Activated CD8-positive, alpha-beta T cell treated with anti-CD3 and anti-CD28 coated beads, Interleukin-2, amount 10 ng/mL, durations not matched to agents 7 days and 5 days (primary cell): Measurements from ENCODE around the gene MIS18A. TPM values are rescaled to one million over a fixed set of nuclear protein-coding genes. Genes with fewer than 3 reads are reported as not detected.

Experiments used
- ATAC-seq: fragments of 150-1000 bp; cut with Tn5 transposase; one replicate; pipeline ENCODE4 v1.10.0; 2021; ENCODE audit warnings: moderate library complexity
- CTCF ChIA-PET: fragments of 350-600 bp; sonication (Branson Sonifier 250); formaldehyde crosslinking; loops from one replicate; lab custom pipeline; 2021; ENCODE audit warnings: antibody characterized with exemption; lab: Charles Lee
- POLR2A ChIA-PET: fragments of 350-600 bp; sonication (Branson Sonifier 250); formaldehyde crosslinking; loops from one replicate; lab custom pipeline; 2021; ENCODE audit warnings: antibody characterized with exemption; lab: Charles Lee
- DNase-seq: peaks from one replicate; pipeline ENCODE4 v3.0.0-alpha.2; 2020
- H3K27ac Mint-ChIP-seq: one replicate; pipeline ENCODE4 v1.8.0; 2021; ENCODE audit warnings: mild to moderate bottlenecking, mixed read lengths
- H3K27me3 Mint-ChIP-seq: one replicate; pipeline ENCODE4 v1.8.0; 2021; ENCODE audit warnings: low read depth, mixed read lengths
- H3K36me3 Mint-ChIP-seq: one replicate; pipeline ENCODE4 v1.8.0; 2021; ENCODE audit warnings: low read depth, mixed read lengths
- H3K4me1 Mint-ChIP-seq: one replicate; pipeline ENCODE4 v1.8.0; 2021; ENCODE audit warnings: low read depth, mixed read lengths
- H3K4me3 Mint-ChIP-seq: one replicate; pipeline ENCODE4 v1.8.0; 2021; ENCODE audit warnings: mild to moderate bottlenecking, mixed read lengths
- H3K9me3 Mint-ChIP-seq: one replicate; pipeline ENCODE4 v1.8.0; 2022; ENCODE audit warnings: mixed read lengths; ENCODE audit not compliant: insufficient read depth
- total RNA-seq, 2 experiments: library from RNA; stranded (reverse); gene quantifications; one replicate each; pipeline ENCODE4 v1.2.3, GENCODE V29; 2021

MIS18A gene
- total RNA-seq, 2 experiments from 2014 or later, result 27.5 to 29.4 TPM

DNA sequence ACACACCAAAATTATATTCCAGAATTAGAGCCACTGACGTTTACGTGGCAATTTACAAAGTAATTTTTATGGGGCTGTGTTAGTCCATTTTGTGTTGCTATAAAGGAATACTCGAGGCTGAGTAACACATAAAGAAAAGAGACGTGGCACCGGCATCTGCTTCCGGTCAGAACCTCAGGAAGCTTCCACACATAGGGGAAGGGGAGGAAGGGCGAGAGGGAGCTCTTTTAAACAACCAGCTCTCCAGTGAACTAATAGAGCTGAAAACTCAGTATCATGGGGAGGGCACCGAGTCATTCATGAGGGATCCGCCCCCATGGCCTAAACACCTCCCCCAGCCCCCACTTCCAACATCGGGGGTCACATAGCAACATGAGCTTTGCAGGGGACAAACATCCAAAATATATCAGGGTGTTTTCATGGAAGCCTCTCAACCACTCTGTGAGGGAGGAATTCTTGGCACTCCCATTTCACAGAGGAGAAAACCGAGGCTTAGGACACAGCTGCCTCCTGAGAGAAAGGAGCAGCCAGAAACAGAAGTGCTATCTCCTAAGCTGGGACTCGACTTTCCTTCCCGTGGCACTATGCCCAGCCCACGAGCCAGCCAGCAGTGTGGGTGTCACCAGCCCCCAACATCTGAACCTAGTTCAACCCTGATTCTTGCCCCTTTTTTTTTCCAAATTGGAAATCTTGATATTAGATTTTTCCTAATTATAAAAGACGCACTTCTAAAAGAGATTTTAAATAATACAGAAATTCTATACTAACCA lies 29.2 kb downstream of the MIS18A start:
- CTCF ChIA-PET, result interaction anchor here (1.1 kb wide), 1 partner anchor 8 kb away, joined by 5 read pairs; no protein-coding TSS in a partner anchor
- H3K4me1 Mint-ChIP-seq, result no peaks in the 10 kb centered on the region

DNA sequence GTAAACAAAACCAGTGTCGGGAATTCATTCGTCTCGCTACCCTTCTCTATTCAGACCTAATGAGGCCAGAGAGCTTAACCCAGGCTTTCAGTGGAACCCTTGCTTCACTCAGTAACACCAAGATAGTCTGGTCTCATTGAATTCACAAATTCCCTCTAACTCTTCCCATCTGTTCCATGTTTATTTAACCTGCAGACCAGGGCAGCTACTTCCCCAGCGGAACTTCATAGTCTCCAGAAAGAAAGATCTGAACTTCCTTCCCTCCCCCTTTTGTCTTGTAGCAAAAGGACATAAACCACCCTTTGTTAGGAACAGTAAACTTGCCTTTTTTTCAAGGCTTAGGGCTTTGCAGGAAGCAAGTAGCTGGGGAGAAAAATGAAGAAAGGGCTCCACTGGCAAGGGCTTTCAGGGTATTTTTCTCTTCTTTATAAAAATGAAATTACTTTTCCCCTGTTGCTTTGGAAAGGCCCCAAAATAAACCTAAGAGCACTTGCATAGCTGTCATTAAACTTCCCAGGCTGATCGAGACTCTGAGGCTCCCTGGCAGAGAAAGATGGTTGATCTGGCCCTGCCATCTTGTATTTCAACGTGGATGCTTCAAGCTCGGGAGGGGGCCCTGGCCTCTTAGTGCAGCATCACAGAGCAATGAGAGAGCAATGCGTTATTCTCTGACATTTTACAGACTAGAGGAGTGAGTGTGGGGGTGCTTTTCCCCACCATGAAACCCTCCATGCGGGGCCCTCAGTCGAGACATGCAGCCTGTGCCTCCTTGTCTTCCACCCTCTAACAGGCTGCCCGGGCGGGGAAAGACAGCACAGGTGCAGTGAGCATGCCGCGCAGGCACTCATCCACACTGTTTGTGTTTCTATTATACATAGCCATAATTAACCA lies 30.0 kb downstream of the MIS18A start:
- DNase-seq, result no peak
- Mint-ChIP-seq H3K4me1 (no peaks in the 10 kb centered on the region), H3K4me3 (no peak overlapping the region), H3K9me3 (peaks cover 6% of the 10 kb centered on the region), H3K36me3 (no peaks in the 10 kb centered on the region), H3K27me3 (peaks cover 6% of the 10 kb centered on the region), H3K27ac (no peak overlapping the region)
- ATAC-seq, result no peak
- POLR2A ChIA-PET, result no interaction called here
- CTCF ChIA-PET, result interaction anchor here (0.6 to 1.1 kb wide), 3 partner anchors 9 to 333 kb away, joined by 3 to 5 read pairs (median 4); no protein-coding TSS in a partner anchor

More for the DNA sequence above, 29.2 kb downstream of the MIS18A start:
- POLR2A ChIA-PET, result no interaction called here
- DNase-seq, result no peak
- no peak for ATAC-seq
- H3K27me3 Mint-ChIP-seq, result peaks cover 6% of the 10 kb centered on the region
- peaks cover 6% of the 10 kb centered on the region for H3K9me3 Mint-ChIP-seq
- H3K4me3 Mint-ChIP-seq, result no peak overlapping the region
- no peaks in the 10 kb centered on the region for H3K36me3 Mint-ChIP-seq
- no peak overlapping the region for H3K27ac Mint-ChIP-seq

DNA sequence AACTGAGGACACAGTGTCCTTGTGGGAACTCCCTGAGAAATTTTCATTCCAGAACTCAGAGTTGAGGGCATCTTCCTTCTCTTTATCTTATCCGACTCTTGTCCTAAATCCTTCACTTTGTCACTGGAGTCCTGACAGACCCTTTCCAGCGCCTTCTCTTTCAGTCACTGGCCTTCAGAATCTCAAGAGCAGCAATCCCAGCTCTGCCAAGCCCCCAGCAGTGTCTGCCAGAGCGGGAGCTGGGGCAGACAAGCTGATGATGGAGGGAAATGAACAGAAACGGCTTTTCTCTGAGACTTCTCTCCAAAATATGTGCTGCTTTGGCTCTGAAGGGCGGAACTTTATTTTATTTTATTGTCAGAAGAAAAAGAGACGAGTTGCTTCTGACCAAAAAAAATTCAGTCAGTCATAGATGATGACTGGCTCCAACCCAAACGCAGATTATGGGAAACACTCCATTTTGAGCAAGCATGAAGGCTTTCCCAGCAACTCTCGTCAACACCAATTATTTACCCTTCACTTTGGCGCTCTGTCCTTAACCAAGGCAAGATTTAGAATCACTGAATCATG lies 32.2 kb downstream of the MIS18A start:
- H3K36me3 Mint-ChIP-seq, result no peaks in the 10 kb centered on the region
- peaks cover 6% of the 10 kb centered on the region for H3K9me3 Mint-ChIP-seq
- no peak for ATAC-seq
- H3K4me3 Mint-ChIP-seq, result no peak overlapping the region
- ChIA-PET POLR2A (no interaction called here), CTCF (no interaction called here)
- no peaks in the 10 kb centered on the region for H3K4me1 Mint-ChIP-seq
- no peak for DNase-seq
- peaks cover 6% of the 10 kb centered on the region for H3K27me3 Mint-ChIP-seq
- no peak overlapping the region for H3K27ac Mint-ChIP-seq

DNA sequence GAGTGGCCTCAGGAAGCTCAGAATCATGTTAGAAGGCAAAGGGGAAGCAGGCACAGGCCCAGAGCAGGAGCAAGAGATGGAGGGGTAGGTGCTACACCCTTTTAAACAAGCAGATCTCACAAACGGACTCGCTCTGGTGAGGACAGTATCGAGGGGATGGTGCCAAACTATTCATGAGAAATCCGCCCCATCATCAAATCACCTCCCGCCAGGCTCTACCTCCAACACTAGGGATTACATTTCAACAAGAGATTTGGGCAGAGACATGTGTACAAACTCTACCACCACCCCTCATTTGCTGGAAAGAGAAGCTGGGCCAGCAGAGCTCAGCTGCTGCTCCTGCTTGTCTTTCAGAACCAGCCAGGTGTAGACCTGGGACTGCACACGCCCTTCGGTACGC lies 32.9 kb downstream of the MIS18A start:
- H3K4me3 Mint-ChIP-seq, result no peak overlapping the region
- peaks cover 5% of the 10 kb centered on the region for H3K4me1 Mint-ChIP-seq
- no peaks in the 10 kb centered on the region for H3K36me3 Mint-ChIP-seq
- ATAC-seq, result no peak
- CTCF ChIA-PET, result no interaction called here
- H3K9me3 Mint-ChIP-seq, result peaks cover under 1% of the 10 kb centered on the region
- peaks cover 6% of the 10 kb centered on the region for H3K27me3 Mint-ChIP-seq
- POLR2A ChIA-PET, result no interaction called here
- no peak for DNase-seq
- no peak overlapping the region for H3K27ac Mint-ChIP-seq

DNA sequence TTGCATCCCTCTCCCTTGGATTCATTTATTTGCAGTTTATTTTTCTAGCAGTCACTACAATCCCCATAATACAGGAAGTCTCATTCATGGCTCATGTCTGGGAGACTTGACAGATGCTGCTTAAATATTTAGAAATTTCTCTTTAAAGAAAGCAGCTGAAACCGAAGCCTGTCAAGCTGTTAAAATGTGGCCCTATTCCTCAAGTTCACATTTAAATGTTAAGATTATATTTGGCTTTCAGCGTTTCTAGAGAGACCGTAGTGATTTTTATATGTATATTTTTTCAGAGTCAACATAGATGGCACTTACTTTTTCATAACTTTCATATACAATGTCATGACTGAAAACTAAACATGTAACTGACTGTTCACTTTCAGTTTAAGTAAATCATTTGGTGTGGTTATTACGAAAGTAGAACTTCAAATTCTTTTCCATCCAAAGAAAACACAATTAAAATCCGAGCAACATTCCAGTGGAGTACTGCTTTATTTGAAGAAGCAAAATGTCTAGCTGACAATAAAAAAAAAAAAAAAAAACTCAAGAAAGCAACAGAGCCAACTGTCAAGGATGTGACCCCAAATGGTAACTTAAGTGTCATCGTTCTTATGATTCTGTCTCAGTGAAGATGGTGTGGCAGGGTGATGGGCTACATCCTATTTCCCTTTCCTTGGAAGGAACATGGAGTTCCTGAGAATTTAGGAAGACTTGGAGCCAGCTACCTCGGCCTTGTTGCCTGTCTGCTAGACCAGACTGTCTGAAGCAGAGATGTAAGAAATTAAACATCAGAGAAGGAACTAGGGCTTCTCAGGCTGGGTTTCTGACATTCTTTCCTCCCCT lies 37.8 kb downstream of the MIS18A start:
- ChIA-PET CTCF (interaction anchor here (1.0 kb wide), 1 partner anchor 17 kb away, joined by 4 read pairs; no protein-coding TSS in a partner anchor), POLR2A (no interaction called here)
- Mint-ChIP-seq H3K27ac (no peak overlapping the region), H3K36me3 (no peaks in the 10 kb centered on the region), H3K9me3 (no peaks in the 10 kb centered on the region), H3K4me3 (no peak overlapping the region), H3K27me3 (peaks cover 3% of the 10 kb centered on the region), H3K4me1 (peaks cover 5% of the 10 kb centered on the region)
- no peak for DNase-seq
- no peak for ATAC-seq

DNA sequence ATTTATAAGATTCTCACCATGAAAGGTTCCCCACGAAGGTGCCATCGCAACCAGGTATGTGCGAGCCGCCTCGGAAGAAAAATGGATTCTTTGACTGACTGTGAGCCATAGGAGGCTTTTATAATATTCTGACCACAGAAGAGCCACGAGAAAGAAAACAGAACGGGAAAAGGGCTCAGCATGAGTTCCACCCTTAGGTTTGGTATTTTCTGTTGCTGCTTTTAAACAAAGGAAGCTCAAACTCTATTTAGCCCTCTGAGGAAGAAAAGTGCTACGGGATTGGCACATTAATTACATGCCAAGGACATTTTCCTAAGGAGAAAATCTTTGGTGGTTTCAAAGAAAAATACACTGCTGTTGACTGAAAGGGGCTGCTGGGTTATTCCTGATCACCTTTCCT lies 39.3 kb downstream of the MIS18A start:
- DNase-seq (no peak), ATAC-seq (no peak)
- no peaks in the 10 kb centered on the region for H3K36me3 Mint-ChIP-seq
- CTCF ChIA-PET, result no interaction called here
- no peaks in the 10 kb centered on the region for H3K9me3 Mint-ChIP-seq
- H3K27me3 Mint-ChIP-seq, result no peaks in the 10 kb centered on the region
- H3K4me1 Mint-ChIP-seq, result peaks cover 5% of the 10 kb centered on the region
- POLR2A ChIA-PET, result no interaction called here
- no peak overlapping the region for H3K27ac Mint-ChIP-seq
- no peak overlapping the region for H3K4me3 Mint-ChIP-seq

DNA sequence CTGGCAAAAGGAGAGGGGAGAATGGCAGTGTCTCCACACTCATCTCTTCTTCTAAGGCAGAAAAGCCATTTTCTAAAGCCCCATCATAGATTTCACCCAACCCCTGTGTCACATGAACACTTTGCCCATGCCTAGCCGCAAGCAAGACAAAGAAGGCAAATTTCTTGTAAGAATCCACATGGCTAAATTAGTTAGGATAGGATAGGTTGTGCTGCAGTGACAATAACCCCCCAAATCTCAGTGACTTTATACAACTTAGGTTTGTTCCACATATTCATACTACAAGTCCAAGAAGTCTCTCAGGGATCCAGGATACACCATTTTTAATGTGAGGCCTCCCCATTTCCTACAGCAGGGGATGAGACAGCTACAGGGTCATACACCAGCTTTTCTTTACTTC lies 40.8 kb downstream of the MIS18A start:
- DNase-seq, result no peak
- ATAC-seq, result no peak
- POLR2A ChIA-PET, result no interaction called here
- H3K27ac Mint-ChIP-seq, result no peak overlapping the region
- no peak overlapping the region for H3K4me3 Mint-ChIP-seq
- no peaks in the 10 kb centered on the region for H3K9me3 Mint-ChIP-seq
- H3K27me3 Mint-ChIP-seq, result no peaks in the 10 kb centered on the region
- no peaks in the 10 kb centered on the region for H3K36me3 Mint-ChIP-seq
- peaks cover 5% of the 10 kb centered on the region for H3K4me1 Mint-ChIP-seq
- CTCF ChIA-PET, result no interaction called here

DNA sequence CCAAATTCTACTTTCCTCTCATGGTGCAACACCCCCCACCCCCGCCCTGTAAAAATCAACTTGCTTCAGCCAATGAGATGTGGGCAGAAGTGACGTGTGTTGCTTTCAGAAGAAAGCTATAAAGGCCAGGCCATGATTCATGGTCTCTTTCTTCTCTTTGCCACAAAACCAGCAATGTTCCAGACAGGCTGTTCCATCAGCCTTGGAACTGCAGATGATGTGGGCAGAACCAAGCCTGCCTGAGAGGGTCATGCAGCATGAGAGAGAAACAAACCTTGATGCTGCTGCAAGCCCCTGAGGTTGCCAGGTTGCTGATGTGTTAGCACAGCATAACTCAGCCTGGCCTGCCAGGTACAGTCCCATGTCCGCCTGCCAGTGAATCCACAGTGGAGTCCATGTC lies 41.8 kb downstream of the MIS18A start:
- no peaks in the 10 kb centered on the region for H3K9me3 Mint-ChIP-seq
- peaks cover 5% of the 10 kb centered on the region for H3K4me1 Mint-ChIP-seq
- no peak overlapping the region for H3K4me3 Mint-ChIP-seq
- H3K36me3 Mint-ChIP-seq, result no peaks in the 10 kb centered on the region
- no peak overlapping the region for H3K27ac Mint-ChIP-seq
- ATAC-seq (no peak), DNase-seq (no peak)
- CTCF ChIA-PET, result no interaction called here
- POLR2A ChIA-PET, result no interaction called here
- no peaks in the 10 kb centered on the region for H3K27me3 Mint-ChIP-seq

DNA sequence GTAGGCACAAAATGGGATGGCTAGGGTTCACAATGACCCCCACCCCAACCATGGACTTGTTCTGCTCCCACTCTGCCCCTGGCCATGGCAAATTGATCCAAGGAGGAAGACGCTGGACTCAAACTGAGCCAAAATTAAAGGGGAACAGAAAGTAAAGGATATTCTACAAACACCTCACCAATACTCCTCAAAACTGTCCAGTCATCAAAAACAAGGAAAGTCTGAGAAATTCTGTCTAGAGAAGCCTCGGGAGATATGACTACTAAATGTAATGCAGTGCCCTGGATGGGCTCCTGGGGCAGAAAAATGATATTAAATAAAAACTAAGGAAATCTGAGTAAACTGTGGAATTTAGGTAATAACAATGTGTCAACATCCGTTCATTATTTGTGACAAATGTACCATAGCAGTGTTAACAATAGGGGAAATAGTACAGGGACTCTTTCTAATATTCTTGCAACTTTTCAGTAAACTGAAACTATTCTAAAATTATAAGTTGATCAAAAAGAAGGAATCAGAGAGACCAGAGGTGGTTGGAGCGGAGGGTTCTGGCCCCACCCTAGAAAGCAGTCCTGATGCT lies 45.0 kb downstream of the MIS18A start:
- no peaks in the 10 kb centered on the region for H3K4me1 Mint-ChIP-seq
- no peaks in the 10 kb centered on the region for H3K36me3 Mint-ChIP-seq
- DNase-seq (no peak), ATAC-seq (no peak)
- no peak overlapping the region for H3K27ac Mint-ChIP-seq
- POLR2A ChIA-PET, result no interaction called here
- CTCF ChIA-PET, result no interaction called here
- H3K27me3 Mint-ChIP-seq, result peaks cover 2% of the 10 kb centered on the region
- no peak overlapping the region for H3K4me3 Mint-ChIP-seq
- H3K9me3 Mint-ChIP-seq, result no peaks in the 10 kb centered on the region

DNA sequence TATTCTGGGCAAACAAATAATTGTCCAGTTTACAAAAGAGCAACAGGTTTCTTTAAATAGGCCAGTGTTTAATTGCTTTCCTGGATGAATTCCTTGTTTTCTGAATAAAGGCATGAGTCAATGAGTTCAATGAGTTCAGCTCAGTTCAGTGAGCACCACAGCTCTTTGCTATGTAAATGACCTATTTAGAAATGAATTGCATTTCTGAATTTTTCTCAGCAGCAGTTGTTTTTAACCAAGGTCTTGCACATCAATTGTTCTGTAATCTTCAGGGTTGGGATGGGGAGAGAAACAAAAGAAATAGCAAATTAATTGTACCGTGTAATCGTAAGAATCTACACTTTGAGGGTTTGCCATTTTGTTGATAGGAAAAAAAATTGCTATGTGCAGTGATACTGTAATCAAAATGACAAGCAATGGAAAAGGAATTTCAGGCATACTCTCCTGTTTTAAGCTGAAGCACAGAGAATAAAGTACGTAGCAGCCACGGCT lies 45.7 kb downstream of the MIS18A start:
- Mint-ChIP-seq H3K27me3 (peaks cover 2% of the 10 kb centered on the region), H3K4me3 (no peak overlapping the region), H3K9me3 (no peaks in the 10 kb centered on the region), H3K4me1 (no peaks in the 10 kb centered on the region), H3K36me3 (no peaks in the 10 kb centered on the region), H3K27ac (no peak overlapping the region)
- ATAC-seq, result no peak
- ChIA-PET CTCF (no interaction called here), POLR2A (no interaction called here)
- no peak for DNase-seq

DNA sequence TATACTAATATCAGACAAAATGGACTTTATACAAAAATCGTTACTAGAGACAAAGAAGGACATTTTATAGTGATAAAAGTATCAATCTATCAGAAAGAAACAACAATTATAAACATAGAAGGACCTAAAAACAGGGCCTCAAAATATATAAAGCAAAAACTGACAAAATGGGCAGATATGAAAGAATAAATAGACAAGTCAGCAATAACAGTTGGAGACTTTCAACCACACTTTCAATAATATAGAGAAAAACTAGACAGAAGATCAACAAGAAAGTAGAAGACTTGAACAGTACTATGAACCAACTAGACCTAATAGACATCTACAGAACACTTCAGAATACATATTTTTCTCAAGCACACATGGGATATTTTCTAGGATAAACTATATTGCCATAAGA lies 52.4 kb downstream of the MIS18A start:
- peaks cover 2% of the 10 kb centered on the region for H3K27me3 Mint-ChIP-seq
- DNase-seq, result no peak
- no peaks in the 10 kb centered on the region for H3K4me1 Mint-ChIP-seq
- POLR2A ChIA-PET, result no interaction called here
- H3K27ac Mint-ChIP-seq, result no peak overlapping the region
- no peak overlapping the region for H3K4me3 Mint-ChIP-seq
- CTCF ChIA-PET, result no interaction called here
- no peak for ATAC-seq
- no peaks in the 10 kb centered on the region for H3K9me3 Mint-ChIP-seq
- no peaks in the 10 kb centered on the region for H3K36me3 Mint-ChIP-seq
